H1 (cell line): ENCODE results near the gene RAB3C. TPM values are rescaled to one million over a fixed set of nuclear protein-coding genes. Genes with fewer than 3 reads are reported as not detected.

ENCODE experiments used
- CTCF ChIA-PET: fragments of 300-600 bp; sonication (Branson Sonifier 250); formaldehyde crosslinking; loops from one replicate; lab custom pipeline; 2021; ENCODE audit not compliant: partially characterized antibody; lab: Charles Lee
- POLR2A ChIA-PET: fragments of 300-600 bp; sonication (Branson Sonifier 250); formaldehyde crosslinking; loops from one replicate; lab custom pipeline; 2021; ENCODE audit warnings: inconsistent platforms; ENCODE audit not compliant: partially characterized antibody; lab: Charles Lee
- DNase-seq, 2 experiments: peaks; one replicate each; pipeline versions ENCODE4 v3.0.0 to v3.0.0-alpha.2; 2010 to 2022; ENCODE audit warnings: low spot score in 2 of 2, low read depth in 1 of 2, mixed read lengths in 1 of 2
- FAIRE-seq: peaks from 2 replicates; lab custom pipeline; 2011; peaks lifted over from hg19 to GRCh38; lab: Jason Lieb, UNC
- H2AFZ ChIP-seq: 2 replicates; pipeline ENCODE4 v1.8.1; 2012; ENCODE audit warnings: low read length, inconsistent platforms
- H2AK5ac ChIP-seq: 2 replicates; pipeline ENCODE4 v1.6.1; 2013; ENCODE audit warnings: low read depth, low read length
- H2BK120ac ChIP-seq: replicated peaks from 2 replicates; pipeline ENCODE3; 2013; ENCODE audit warnings: low read depth, low read length, inconsistent platforms
- H2BK12ac ChIP-seq: 2 replicates; pipeline ENCODE4 v1.6.1; 2013; ENCODE audit warnings: low read depth, low read length
- H2BK15ac ChIP-seq: 2 replicates; pipeline ENCODE4 v1.6.1; 2013; ENCODE audit warnings: low read length
- H2BK20ac ChIP-seq: 2 replicates; pipeline ENCODE4 v1.6.1; 2013; ENCODE audit warnings: low read length
- H2BK5ac ChIP-seq: 2 replicates; pipeline ENCODE4 v1.6.1; 2013; ENCODE audit warnings: low read depth, low read length
- H3K14ac ChIP-seq: 2 replicates; pipeline ENCODE4 v1.6.1; 2013; ENCODE audit warnings: inconsistent platforms; ENCODE audit not compliant: insufficient read length
- H3K18ac ChIP-seq: 2 replicates; pipeline ENCODE4 v1.6.1; 2013; ENCODE audit warnings: low read length; ENCODE audit errors: extremely low read depth
- H3K23ac ChIP-seq: 2 replicates; pipeline ENCODE4 v1.6.1; 2013; ENCODE audit warnings: inconsistent platforms; ENCODE audit not compliant: insufficient read length
- H3K23me2 ChIP-seq: 2 replicates; pipeline ENCODE4 v1.6.1; 2013; ENCODE audit warnings: low read depth, low read length
- H3K27ac ChIP-seq: 2 replicates; pipeline ENCODE4 v1.6.1; 2011; ENCODE audit warnings: low read depth, low read length, inconsistent platforms
- H3K27me3 ChIP-seq, 4 experiments: replicated peaks in 1 of 4; 1 replicate in 1 of 4; 2 replicates in 3 of 4; pipeline versions ENCODE4 v1.6.1 to v1.8.1; 2011 to 2013; ENCODE audit warnings: low read length in 3 of 4, mild to moderate bottlenecking in 3 of 4, inconsistent platforms in 2 of 4, mixed read lengths in 2 of 4, moderate library complexity in 1 of 4; ENCODE audit not compliant: control insufficient read depth in 3 of 4, insufficient read depth in 3 of 4; ENCODE audit errors: extremely low read depth in 1 of 4
- H3K36me3 ChIP-seq, 4 experiments: 2 replicates each; pipeline versions ENCODE4 v1.6.1 to v1.8.1; 2011 to 2013; ENCODE audit warnings: mild to moderate bottlenecking in 4 of 4, low read length in 3 of 4, moderate library complexity in 2 of 4, control low read depth in 1 of 4, inconsistent platforms in 1 of 4; ENCODE audit not compliant: insufficient read depth in 4 of 4, control insufficient read depth in 2 of 4
- H3K4ac ChIP-seq: replicated peaks from 2 replicates; pipeline ENCODE3; 2013; ENCODE audit warnings: low read length, low read depth, mixed read lengths, inconsistent platforms; ENCODE audit not compliant: insufficient read length
- H3K4me1 ChIP-seq, 4 experiments: replicated peaks in 1 of 4; 1 replicate in 1 of 4; 2 replicates in 3 of 4; pipeline versions ENCODE4 v1.6.1 to v1.8.1; 2011 to 2013; ENCODE audit warnings: low read length in 3 of 4, inconsistent platforms in 2 of 4, mixed read lengths in 1 of 4; ENCODE audit not compliant: insufficient read depth in 4 of 4, control insufficient read depth in 3 of 4
- H3K4me2 ChIP-seq, 2 experiments: 2 replicates each; pipeline versions ENCODE4 v1.6.1 to v1.8.1; 2011 to 2013; ENCODE audit warnings: low read depth in 2 of 2, low read length in 2 of 2, control low read depth in 1 of 2, inconsistent platforms in 1 of 2, mild to moderate bottlenecking in 1 of 2; ENCODE audit not compliant: insufficient read depth in 1 of 2
- H3K4me3 ChIP-seq, 4 experiments: fragments of 200-600, 300-600 bp in 1 of 4; sonication (generic), shearing (Covaris generic), sonication (Bioruptor Twin) in 1 of 4; 2 replicates each; pipeline versions ENCODE4 v1.5.1 to v1.8.1; 2011 to 2016; ENCODE audit warnings: low read length in 4 of 4, low read depth in 3 of 4, control low read depth in 2 of 4, inconsistent platforms in 2 of 4, mild to moderate bottlenecking in 2 of 4, mixed read lengths in 1 of 4, moderate library complexity in 1 of 4; ENCODE audit not compliant: insufficient read depth in 2 of 4; ENCODE audit errors: extremely low read depth in 1 of 4
- H3K56ac ChIP-seq: replicated peaks from 2 replicates; pipeline ENCODE3; 2013; ENCODE audit warnings: low read depth, mild to moderate bottlenecking, mixed read lengths, low read length, inconsistent platforms; ENCODE audit not compliant: insufficient read length
- H3K79me1 ChIP-seq: 2 replicates; pipeline ENCODE4 v1.6.1; 2013; ENCODE audit warnings: low read depth, low read length, control low read depth
- H3K79me2 ChIP-seq, 2 experiments: 2 replicates each; pipeline versions ENCODE4 v1.6.1 to v1.8.1; 2012 to 2013; ENCODE audit warnings: low read length in 2 of 2, mild to moderate bottlenecking in 2 of 2, inconsistent platforms in 1 of 2; ENCODE audit not compliant: insufficient read depth in 2 of 2, control insufficient read depth in 1 of 2
- H3K9ac ChIP-seq, 4 experiments: replicated peaks in 1 of 4; 1 replicate in 1 of 4; 2 replicates in 3 of 4; pipeline versions ENCODE4 v1.6.1 to v1.8.1; 2011 to 2013; ENCODE audit warnings: low read depth in 3 of 4, low read length in 3 of 4, control low read depth in 2 of 4, mild to moderate bottlenecking in 2 of 4, moderate library complexity in 2 of 4, inconsistent platforms in 1 of 4; ENCODE audit errors: extremely low read depth in 1 of 4
- H3K9me3 ChIP-seq, 2 experiments: 2 replicates each; pipeline versions ENCODE4 v1.6.1 to v1.8.1; 2012 to 2013; ENCODE audit warnings: mild to moderate bottlenecking in 2 of 2, moderate library complexity in 2 of 2, control low read depth in 1 of 2, inconsistent platforms in 1 of 2, low read depth in 1 of 2, low read length in 1 of 2, mixed read lengths in 1 of 2; ENCODE audit not compliant: insufficient read depth in 2 of 2
- H4K20me1 ChIP-seq, 2 experiments: replicated peaks in 1 of 2; 2 replicates each; pipeline versions ENCODE3 to v1.8.1; 2011 to 2013; ENCODE audit warnings: inconsistent platforms in 2 of 2, low read length in 2 of 2, mild to moderate bottlenecking in 1 of 2; ENCODE audit not compliant: insufficient read depth in 2 of 2, control insufficient read depth in 1 of 2
- H4K5ac ChIP-seq: 2 replicates; pipeline ENCODE4 v1.6.1; 2013; ENCODE audit warnings: low read length, low read depth, mixed read lengths, inconsistent platforms; ENCODE audit not compliant: insufficient read length
- H4K8ac ChIP-seq: 2 replicates; pipeline ENCODE4 v1.8.0; 2013; ENCODE audit warnings: mild to moderate bottlenecking, moderate library complexity, low read length, inconsistent platforms; ENCODE audit not compliant: insufficient read depth; ENCODE audit errors: extremely low read depth
- H4K91ac ChIP-seq: replicated peaks from 2 replicates; pipeline ENCODE3; 2013; ENCODE audit warnings: low read length, mixed read lengths, inconsistent platforms; ENCODE audit not compliant: insufficient read length
- CBX5 ChIP-seq: fragments of 300-800, 300-1000 bp; sonication (generic); IDR thresholded peaks from 2 replicates; pipeline ENCODE4 v1.7.1; 2016; ENCODE audit warnings: antibody characterized with exemption, low read length, low read depth
- CBX8 ChIP-seq: fragments of 300-800, 300-1000 bp; sonication (generic); IDR thresholded peaks from 2 replicates; pipeline ENCODE4 v1.7.1; 2016; ENCODE audit warnings: low read depth, low read length, borderline replicate concordance
- CTBP2 ChIP-seq: IDR thresholded peaks from 2 replicates; pipeline ENCODE4 v1.7.0; 2011; ENCODE audit warnings: borderline replicate concordance, mild to moderate bottlenecking, moderate library complexity, mixed read lengths, low read length; ENCODE audit not compliant: insufficient read depth, insufficient read length
- GTF2F1 ChIP-seq: IDR thresholded peaks from 2 replicates; pipeline ENCODE4 v1.6.1; 2012; ENCODE audit warnings: low read depth, low read length, improper control_type of control experiment, borderline replicate concordance
- KDM4A ChIP-seq: IDR thresholded peaks from one replicate; pipeline ENCODE4 v1.7.1; 2012; ENCODE audit warnings: low read depth, mild to moderate bottlenecking, moderate library complexity, low read length, inconsistent platforms; ENCODE audit not compliant: severe bottlenecking
- NANOG ChIP-seq: IDR thresholded peaks from 2 replicates; pipeline ENCODE4 v1.6.1; 2011; ENCODE audit warnings: low read length, low read depth, mild to moderate bottlenecking, inconsistent platforms; ENCODE audit not compliant: insufficient read depth, poor library complexity, severe bottlenecking
- TAF7 ChIP-seq: optimal IDR thresholded peaks from 2 replicates; pipeline ENCODE3; 2011; ENCODE audit warnings: low read depth, mild to moderate bottlenecking, inconsistent platforms, low read length, moderate library complexity, borderline replicate concordance
- WGBS, 2 experiments: shearing (Covaris generic) in 1 of 2; methylation state at CpG; one replicate each; pipeline versions ENCODE4 v1.1.6 to v1.1.7; 2013 to 2015; ENCODE audit warnings: low lambda C conversion rate in 2 of 2, mixed read lengths in 2 of 2, inconsistent platforms in 1 of 2, low coverage in 1 of 2, missing lambda C conversion rate in 1 of 2; ENCODE audit not compliant: insufficient replicate concordance in 2 of 2, insufficient coverage in 1 of 2, insufficient read length in 1 of 2; ENCODE audit errors: extremely low coverage in 1 of 2, missing lambda C conversion rate in 1 of 2; 5-methylcytosine and 5-hydroxymethylcytosine counted together
- polyA plus RNA-seq, 7 experiments: library from polyadenylated mRNA; depleted of rRNA in 3 of 7; stranded (reverse) in 5 of 7; unstranded in 2 of 7; fragments of >200 nt in 5 of 7; fragments of 200-250 nt in 2 of 7; gene quantifications; 1 replicate in 5 of 7; 2 replicates in 1 of 7; 4 replicates in 1 of 7; pipeline versions ENCODE4 v1.2.1 to v1.2.3, GENCODE V29; 2011 to 2013; ENCODE audit warnings: missing spikeins in 2 of 7, mixed read lengths in 2 of 7
- total RNA-seq: library from RNA; stranded (reverse); fragmentation: NEBNext Ultra II Directional; extraction: Animal tissue kit (Norgen Biotek cat#: 25700); gene quantifications from 2 replicates; pipeline ENCODE4 v1.2.1, GENCODE V29; 2021

Gene RAB3C
- total and polyA plus RNA-seq, 2 of the 8 experiments (the other 6 are each of a cell fraction or from before 2014, with no cell fraction given) = 14.7 to 18.3 TPM

- DNase-seq = no peak
- Histone ChIP-seq H2BK5ac (no peak overlapping the region), H2BK12ac (no peak overlapping the region), H4K5ac (no peak overlapping the region), H2BK20ac (no peak overlapping the region), H4K8ac (no peak overlapping the region)
- ChIA-PET POLR2A (no interaction called here), CTCF (interaction anchor here (0.7 to 1.4 kb wide), 3 partner anchors 16 to 329 kb away, joined by 3 to 4 read pairs (median 4); no protein-coding TSS in a partner anchor)
- TF ChIP-seq KDM4A (no peak), TAF7 (no peak), CTBP2 (no peak), CBX8 (no peak), NANOG (no peak), GTF2F1 (no peak), CBX5 (no peak)
- TF ChIP-seq, all 59 proteins: peak for 0
- Histone ChIP-seq H3K36me3 (no peaks in the 10 kb centered on the region), H3K23ac (no peak overlapping the region), H3K79me1 (no peaks in the 10 kb centered on the region), H3K27me3 (no peaks in the 10 kb centered on the region), H3K4me2 (no peak overlapping the region), H3K4me3 (no peak overlapping the region), H2AK5ac (no peak overlapping the region), H3K18ac (no peak overlapping the region), H3K9ac (no peak overlapping the region), H3K14ac (no peak overlapping the region), H3K4ac (no peak overlapping the region), H3K4me1 (no peaks in the 10 kb centered on the region), H3K27ac (no peak overlapping the region), H2BK120ac (no peak overlapping the region), H2AFZ (no peak overlapping the region), H2BK15ac (no peak overlapping the region), H3K9me3 (no peaks in the 10 kb centered on the region), H4K91ac (no peak overlapping the region), H3K23me2 (no peaks in the 10 kb centered on the region), H3K56ac (no peak overlapping the region), H3K79me2 (no peaks in the 10 kb centered on the region), H4K20me1 (no peaks in the 10 kb centered on the region)
- WGBS, 2 experiments = 96% methylated on average over 4 of the region's 4 CpGs; no CpG with 5 or more reads in 1 of the 2 experiments
- no peak for FAIRE-seq
These were observed 245.4 kb downstream of the RAB3C start for GRCh38 chr5:58828258-58828657.
